ENCODE measurements around the gene OTUD5. TPM values are rescaled to one million over a fixed set of nuclear protein-coding genes. Genes with fewer than 3 reads are reported as not detected.

Gene OTUD5
- total RNA-seq, 1 experiment from 2014 or later = 52.6 TPM

DNA sequence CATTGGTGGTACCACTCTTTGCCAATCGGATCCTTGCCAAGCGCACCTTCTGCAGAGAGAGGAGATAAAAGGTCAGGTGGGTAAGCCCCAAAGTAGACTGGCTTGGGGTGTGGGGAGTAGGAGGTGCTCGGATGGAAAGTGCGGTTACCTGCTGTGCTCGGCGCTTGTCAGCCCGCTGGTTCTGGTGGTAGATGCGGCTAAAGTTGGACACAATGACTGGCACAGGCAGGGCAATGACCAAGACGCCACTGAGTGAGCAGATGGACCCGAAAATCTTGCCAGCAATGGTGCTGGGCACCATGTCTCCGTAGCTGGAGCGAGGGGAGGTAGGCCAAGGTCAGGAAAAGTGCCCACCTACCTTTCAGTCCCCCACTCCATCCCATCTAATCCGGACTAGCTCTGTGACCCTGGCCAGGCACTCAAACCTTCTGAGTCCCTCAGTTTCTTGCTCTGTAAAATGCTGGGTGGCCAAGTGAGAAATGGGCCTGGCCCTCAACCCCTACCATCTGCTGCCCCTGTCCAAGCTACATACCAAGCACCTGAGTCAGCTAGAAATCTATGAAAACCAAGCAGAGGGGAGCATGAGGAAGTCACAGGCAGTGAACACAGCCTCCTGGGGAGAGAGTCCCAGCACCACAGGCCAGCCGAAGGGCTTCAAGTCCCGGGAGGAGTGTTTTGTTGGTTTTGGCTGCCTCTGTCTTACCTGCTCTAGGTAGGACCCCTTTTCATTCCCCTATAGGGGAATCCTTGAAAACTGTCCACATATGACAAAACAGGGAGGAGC lies 9.6 kb upstream of the OTUD5 start:
- H3K27ac Mint-ChIP-seq = no peak overlapping the region
- no peak overlapping the region for H3K4me3 Mint-ChIP-seq
- TF ChIP-seq OVOL2 (CRISPR knock-in tag; IDR thresholded peaks at IDR 0.05; ENCODE audit: borderline replicate concordance) (no peak), TEAD4 (CRISPR knock-in tag; IDR thresholded peaks at IDR 0.05) (no peak), ZNF232 (CRISPR knock-in tag; IDR thresholded peaks at IDR 0.05) (no peak), FOXP1 (CRISPR knock-in tag; IDR thresholded peaks at IDR 0.05; ENCODE audit: borderline replicate concordance) (no peak), GABPB1 (CRISPR knock-in tag; IDR thresholded peaks at IDR 0.05) (no peak), TCF7 (CRISPR knock-in tag; IDR thresholded peaks at IDR 0.05; ENCODE audit: low read depth) (no peak), ETV6 (CRISPR knock-in tag; IDR thresholded peaks at IDR 0.05) (no peak), IRF2 (CRISPR knock-in tag; IDR thresholded peaks at IDR 0.05; ENCODE audit: borderline replicate concordance, low read depth) (no peak)
- TF ChIP-seq, protein P1, sequence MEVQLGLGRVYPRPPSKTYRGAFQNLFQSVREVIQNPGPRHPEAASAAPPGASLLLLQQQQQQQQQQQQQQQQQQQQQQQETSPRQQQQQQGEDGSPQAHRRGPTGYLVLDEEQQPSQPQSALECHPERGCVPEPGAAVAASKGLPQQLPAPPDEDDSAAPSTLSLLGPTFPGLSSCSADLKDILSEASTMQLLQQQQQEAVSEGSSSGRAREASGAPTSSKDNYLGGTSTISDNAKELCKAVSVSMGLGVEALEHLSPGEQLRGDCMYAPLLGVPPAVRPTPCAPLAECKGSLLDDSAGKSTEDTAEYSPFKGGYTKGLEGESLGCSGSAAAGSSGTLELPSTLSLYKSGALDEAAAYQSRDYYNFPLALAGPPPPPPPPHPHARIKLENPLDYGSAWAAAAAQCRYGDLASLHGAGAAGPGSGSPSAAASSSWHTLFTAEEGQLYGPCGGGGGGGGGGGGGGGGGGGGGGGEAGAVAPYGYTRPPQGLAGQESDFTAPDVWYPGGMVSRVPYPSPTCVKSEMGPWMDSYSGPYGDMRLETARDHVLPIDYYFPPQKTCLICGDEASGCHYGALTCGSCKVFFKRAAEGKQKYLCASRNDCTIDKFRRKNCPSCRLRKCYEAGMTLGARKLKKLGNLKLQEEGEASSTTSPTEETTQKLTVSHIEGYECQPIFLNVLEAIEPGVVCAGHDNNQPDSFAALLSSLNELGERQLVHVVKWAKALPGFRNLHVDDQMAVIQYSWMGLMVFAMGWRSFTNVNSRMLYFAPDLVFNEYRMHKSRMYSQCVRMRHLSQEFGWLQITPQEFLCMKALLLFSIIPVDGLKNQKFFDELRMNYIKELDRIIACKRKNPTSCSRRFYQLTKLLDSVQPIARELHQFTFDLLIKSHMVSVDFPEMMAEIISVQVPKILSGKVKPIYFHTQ (CRISPR knock-in tag; IDR thresholded peaks at IDR 0.05) = no peak
- TF ChIP-seq, protein P2, sequence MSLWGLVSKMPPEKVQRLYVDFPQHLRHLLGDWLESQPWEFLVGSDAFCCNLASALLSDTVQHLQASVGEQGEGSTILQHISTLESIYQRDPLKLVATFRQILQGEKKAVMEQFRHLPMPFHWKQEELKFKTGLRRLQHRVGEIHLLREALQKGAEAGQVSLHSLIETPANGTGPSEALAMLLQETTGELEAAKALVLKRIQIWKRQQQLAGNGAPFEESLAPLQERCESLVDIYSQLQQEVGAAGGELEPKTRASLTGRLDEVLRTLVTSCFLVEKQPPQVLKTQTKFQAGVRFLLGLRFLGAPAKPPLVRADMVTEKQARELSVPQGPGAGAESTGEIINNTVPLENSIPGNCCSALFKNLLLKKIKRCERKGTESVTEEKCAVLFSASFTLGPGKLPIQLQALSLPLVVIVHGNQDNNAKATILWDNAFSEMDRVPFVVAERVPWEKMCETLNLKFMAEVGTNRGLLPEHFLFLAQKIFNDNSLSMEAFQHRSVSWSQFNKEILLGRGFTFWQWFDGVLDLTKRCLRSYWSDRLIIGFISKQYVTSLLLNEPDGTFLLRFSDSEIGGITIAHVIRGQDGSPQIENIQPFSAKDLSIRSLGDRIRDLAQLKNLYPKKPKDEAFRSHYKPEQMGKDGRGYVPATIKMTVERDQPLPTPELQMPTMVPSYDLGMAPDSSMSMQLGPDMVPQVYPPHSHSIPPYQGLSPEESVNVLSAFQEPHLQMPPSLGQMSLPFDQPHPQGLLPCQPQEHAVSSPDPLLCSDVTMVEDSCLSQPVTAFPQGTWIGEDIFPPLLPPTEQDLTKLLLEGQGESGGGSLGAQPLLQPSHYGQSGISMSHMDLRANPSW (CRISPR knock-in tag; conservative IDR thresholded peaks at IDR 0.05; ENCODE audit: low read depth) = no peak
- TF ChIP-seq, protein P3, sequence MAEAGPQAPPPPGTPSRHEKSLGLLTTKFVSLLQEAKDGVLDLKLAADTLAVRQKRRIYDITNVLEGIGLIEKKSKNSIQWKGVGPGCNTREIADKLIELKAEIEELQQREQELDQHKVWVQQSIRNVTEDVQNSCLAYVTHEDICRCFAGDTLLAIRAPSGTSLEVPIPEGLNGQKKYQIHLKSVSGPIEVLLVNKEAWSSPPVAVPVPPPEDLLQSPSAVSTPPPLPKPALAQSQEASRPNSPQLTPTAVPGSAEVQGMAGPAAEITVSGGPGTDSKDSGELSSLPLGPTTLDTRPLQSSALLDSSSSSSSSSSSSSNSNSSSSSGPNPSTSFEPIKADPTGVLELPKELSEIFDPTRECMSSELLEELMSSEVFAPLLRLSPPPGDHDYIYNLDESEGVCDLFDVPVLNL (CRISPR knock-in tag; IDR thresholded peaks at IDR 0.05; ENCODE audit: borderline replicate concordance, low read depth) = no peak
- TF ChIP-seq, protein P4, sequence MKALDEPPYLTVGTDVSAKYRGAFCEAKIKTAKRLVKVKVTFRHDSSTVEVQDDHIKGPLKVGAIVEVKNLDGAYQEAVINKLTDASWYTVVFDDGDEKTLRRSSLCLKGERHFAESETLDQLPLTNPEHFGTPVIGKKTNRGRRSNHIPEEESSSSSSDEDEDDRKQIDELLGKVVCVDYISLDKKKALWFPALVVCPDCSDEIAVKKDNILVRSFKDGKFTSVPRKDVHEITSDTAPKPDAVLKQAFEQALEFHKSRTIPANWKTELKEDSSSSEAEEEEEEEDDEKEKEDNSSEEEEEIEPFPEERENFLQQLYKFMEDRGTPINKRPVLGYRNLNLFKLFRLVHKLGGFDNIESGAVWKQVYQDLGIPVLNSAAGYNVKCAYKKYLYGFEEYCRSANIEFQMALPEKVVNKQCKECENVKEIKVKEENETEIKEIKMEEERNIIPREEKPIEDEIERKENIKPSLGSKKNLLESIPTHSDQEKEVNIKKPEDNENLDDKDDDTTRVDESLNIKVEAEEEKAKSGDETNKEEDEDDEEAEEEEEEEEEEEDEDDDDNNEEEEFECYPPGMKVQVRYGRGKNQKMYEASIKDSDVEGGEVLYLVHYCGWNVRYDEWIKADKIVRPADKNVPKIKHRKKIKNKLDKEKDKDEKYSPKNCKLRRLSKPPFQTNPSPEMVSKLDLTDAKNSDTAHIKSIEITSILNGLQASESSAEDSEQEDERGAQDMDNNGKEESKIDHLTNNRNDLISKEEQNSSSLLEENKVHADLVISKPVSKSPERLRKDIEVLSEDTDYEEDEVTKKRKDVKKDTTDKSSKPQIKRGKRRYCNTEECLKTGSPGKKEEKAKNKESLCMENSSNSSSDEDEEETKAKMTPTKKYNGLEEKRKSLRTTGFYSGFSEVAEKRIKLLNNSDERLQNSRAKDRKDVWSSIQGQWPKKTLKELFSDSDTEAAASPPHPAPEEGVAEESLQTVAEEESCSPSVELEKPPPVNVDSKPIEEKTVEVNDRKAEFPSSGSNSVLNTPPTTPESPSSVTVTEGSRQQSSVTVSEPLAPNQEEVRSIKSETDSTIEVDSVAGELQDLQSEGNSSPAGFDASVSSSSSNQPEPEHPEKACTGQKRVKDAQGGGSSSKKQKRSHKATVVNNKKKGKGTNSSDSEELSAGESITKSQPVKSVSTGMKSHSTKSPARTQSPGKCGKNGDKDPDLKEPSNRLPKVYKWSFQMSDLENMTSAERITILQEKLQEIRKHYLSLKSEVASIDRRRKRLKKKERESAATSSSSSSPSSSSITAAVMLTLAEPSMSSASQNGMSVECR (CRISPR knock-in tag; IDR thresholded peaks at IDR 0.05; ENCODE audit: borderline replicate concordance) = no peak
- TF ChIP-seq, protein P5, sequence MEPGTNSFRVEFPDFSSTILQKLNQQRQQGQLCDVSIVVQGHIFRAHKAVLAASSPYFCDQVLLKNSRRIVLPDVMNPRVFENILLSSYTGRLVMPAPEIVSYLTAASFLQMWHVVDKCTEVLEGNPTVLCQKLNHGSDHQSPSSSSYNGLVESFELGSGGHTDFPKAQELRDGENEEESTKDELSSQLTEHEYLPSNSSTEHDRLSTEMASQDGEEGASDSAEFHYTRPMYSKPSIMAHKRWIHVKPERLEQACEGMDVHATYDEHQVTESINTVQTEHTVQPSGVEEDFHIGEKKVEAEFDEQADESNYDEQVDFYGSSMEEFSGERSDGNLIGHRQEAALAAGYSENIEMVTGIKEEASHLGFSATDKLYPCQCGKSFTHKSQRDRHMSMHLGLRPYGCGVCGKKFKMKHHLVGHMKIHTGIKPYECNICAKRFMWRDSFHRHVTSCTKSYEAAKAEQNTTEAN (CRISPR knock-in tag; IDR thresholded peaks at IDR 0.05) = no peak
- TF ChIP-seq, protein P6, sequence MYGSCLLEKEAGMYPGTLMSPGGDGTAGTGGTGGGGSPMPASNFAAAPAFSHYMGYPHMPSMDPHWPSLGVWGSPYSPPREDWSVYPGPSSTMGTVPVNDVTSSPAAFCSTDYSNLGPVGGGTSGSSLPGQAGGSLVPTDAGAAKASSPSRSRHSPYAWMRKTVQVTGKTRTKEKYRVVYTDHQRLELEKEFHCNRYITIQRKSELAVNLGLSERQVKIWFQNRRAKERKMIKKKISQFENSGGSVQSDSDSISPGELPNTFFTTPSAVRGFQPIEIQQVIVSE (CRISPR knock-in tag; IDR thresholded peaks at IDR 0.05; ENCODE audit: borderline replicate concordance) = no peak
- TF ChIP-seq, protein P7, sequence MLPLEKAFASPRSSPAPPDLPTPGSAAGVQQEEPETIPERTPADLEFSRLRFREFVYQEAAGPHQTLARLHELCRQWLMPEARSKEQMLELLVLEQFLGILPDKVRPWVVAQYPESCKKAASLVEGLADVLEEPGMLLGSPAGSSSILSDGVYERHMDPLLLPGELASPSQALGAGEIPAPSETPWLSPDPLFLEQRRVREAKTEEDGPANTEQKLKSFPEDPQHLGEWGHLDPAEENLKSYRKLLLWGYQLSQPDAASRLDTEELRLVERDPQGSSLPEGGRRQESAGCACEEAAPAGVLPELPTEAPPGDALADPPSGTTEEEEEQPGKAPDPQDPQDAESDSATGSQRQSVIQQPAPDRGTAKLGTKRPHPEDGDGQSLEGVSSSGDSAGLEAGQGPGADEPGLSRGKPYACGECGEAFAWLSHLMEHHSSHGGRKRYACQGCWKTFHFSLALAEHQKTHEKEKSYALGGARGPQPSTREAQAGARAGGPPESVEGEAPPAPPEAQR (CRISPR knock-in tag; IDR thresholded peaks at IDR 0.05) = no peak
- TF ChIP-seq, protein P8, sequence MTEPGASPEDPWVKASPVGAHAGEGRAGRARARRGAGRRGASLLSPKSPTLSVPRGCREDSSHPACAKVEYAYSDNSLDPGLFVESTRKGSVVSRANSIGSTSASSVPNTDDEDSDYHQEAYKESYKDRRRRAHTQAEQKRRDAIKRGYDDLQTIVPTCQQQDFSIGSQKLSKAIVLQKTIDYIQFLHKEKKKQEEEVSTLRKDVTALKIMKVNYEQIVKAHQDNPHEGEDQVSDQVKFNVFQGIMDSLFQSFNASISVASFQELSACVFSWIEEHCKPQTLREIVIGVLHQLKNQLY (CRISPR knock-in tag; IDR thresholded peaks at IDR 0.05) = no peak
- TF ChIP-seq, protein P9, sequence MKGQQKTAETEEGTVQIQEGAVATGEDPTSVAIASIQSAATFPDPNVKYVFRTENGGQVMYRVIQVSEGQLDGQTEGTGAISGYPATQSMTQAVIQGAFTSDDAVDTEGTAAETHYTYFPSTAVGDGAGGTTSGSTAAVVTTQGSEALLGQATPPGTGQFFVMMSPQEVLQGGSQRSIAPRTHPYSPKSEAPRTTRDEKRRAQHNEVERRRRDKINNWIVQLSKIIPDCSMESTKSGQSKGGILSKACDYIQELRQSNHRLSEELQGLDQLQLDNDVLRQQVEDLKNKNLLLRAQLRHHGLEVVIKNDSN (CRISPR knock-in tag; IDR thresholded peaks at IDR 0.05) = no peak
- TF ChIP-seq, protein P10, sequence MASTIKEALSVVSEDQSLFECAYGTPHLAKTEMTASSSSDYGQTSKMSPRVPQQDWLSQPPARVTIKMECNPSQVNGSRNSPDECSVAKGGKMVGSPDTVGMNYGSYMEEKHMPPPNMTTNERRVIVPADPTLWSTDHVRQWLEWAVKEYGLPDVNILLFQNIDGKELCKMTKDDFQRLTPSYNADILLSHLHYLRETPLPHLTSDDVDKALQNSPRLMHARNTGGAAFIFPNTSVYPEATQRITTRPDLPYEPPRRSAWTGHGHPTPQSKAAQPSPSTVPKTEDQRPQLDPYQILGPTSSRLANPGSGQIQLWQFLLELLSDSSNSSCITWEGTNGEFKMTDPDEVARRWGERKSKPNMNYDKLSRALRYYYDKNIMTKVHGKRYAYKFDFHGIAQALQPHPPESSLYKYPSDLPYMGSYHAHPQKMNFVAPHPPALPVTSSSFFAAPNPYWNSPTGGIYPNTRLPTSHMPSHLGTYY (CRISPR knock-in tag; IDR thresholded peaks at IDR 0.05) = no peak
- ATAC-seq = no peak
- no peak for DNase-seq (ENCODE audit: low spot score)
- ChIA-PET POLR2A (no interaction called here), CTCF (no interaction called here)
- 0 out of 2 replicates have a peak, but pooled peaks cover 4% of the 10 kb centered on the region for H3K4me1 Mint-ChIP-seq
- no peaks in the 10 kb centered on the region for H3K27me3 Mint-ChIP-seq (ENCODE audit: low read depth)
- peaks cover 3% of the 10 kb centered on the region; the same call in 1 of the 2 replicates for H3K36me3 Mint-ChIP-seq
- H3K9me3 Mint-ChIP-seq = no peaks in the 10 kb centered on the region
